Ectodermal cell (in vitro differentiated cells): Measurements from ENCODE around the gene MIEF2.

Experiments
- H3K27ac ChIP-seq: 2 replicates; pipeline ENCODE4 v1.7.0; 2013; ENCODE audit warnings: mild to moderate bottlenecking, low read depth, low read length; ENCODE audit not compliant: insufficient read depth, poor library complexity, severe bottlenecking
- H3K27me3 ChIP-seq: 2 replicates; pipeline ENCODE4 v1.7.0; 2013; ENCODE audit warnings: mild to moderate bottlenecking, low read length; ENCODE audit not compliant: insufficient read depth, control insufficient read depth, poor library complexity, severe bottlenecking
- H3K36me3 ChIP-seq: one replicate; pipeline ENCODE4 v1.7.0; 2013; ENCODE audit warnings: low read length; ENCODE audit not compliant: control insufficient read depth, insufficient read depth
- H3K4me1 ChIP-seq: one replicate; pipeline ENCODE4 v1.7.0; 2013; ENCODE audit warnings: low read length; ENCODE audit not compliant: control insufficient read depth, insufficient read depth
- H3K4me3 ChIP-seq: 2 replicates; pipeline ENCODE4 v1.7.0; 2013; ENCODE audit warnings: low read depth, low read length, control low read depth; ENCODE audit not compliant: insufficient read depth
- H3K9me3 ChIP-seq: 2 replicates; pipeline ENCODE4 v1.7.0; 2013; ENCODE audit warnings: mild to moderate bottlenecking, low read length, moderate library complexity; ENCODE audit not compliant: control insufficient read depth
- WGBS, 2 experiments: methylation state at CpG; one replicate each; pipeline ENCODE4 v1.1.7; 2013; ENCODE audit warnings: missing lambda C conversion rate in 2 of 2; 5-methylcytosine and 5-hydroxymethylcytosine counted together

The MIEF2 gene

GRCh38 chr17:18235743-18236256, 24.7 kb upstream of the MIEF2 start:
- Histone ChIP-seq H3K27ac (no peak overlapping the region), H3K4me3 (no peak overlapping the region), H3K9me3 (no peaks in the 10 kb centered on the region), H3K4me1 (peaks cover 18% of the 10 kb centered on the region), H3K27me3 (no peaks in the 10 kb centered on the region), H3K36me3 (peaks cover 64% of the 10 kb centered on the region)
- WGBS, 2 experiments = 92 to 94% methylated on average over 14 of the region's 14 CpGs

- no peaks in the 10 kb centered on the region for H3K27me3 ChIP-seq
- no peaks in the 10 kb centered on the region for H3K9me3 ChIP-seq
- peaks cover 69% of the 10 kb centered on the region for H3K36me3 ChIP-seq
- 95 to 96% methylated on average over 18 of the region's 18 CpGs for WGBS, 2 experiments
- H3K4me3 ChIP-seq = no peak overlapping the region
- no peak overlapping the region for H3K27ac ChIP-seq
- H3K4me1 ChIP-seq = peaks cover 12% of the 10 kb centered on the region
These were observed 24.0 kb upstream of the MIEF2 start for GRCh38 chr17:18236494-18236893.

GRCh38 chr17:18237461-18237860, 23.0 kb upstream of the MIEF2 start:
- H3K36me3 ChIP-seq = peaks cover 74% of the 10 kb centered on the region
- H3K4me1 ChIP-seq = peaks cover 3% of the 10 kb centered on the region
- no peak overlapping the region for H3K4me3 ChIP-seq
- 95% methylated on average over 20 of the region's 20 CpGs for WGBS, 2 experiments
- no peaks in the 10 kb centered on the region for H3K27me3 ChIP-seq
- no peak overlapping the region for H3K27ac ChIP-seq
- H3K9me3 ChIP-seq = no peaks in the 10 kb centered on the region

- Histone ChIP-seq H3K27ac (no peak overlapping the region), H3K27me3 (no peaks in the 10 kb centered on the region), H3K36me3 (peaks cover 68% of the 10 kb centered on the region), H3K4me3 (no peak overlapping the region), H3K4me1 (no peaks in the 10 kb centered on the region), H3K9me3 (no peaks in the 10 kb centered on the region)
- WGBS, 2 experiments = 94 to 96% methylated on average over 18 of the region's 18 CpGs
These were observed 22.2 kb upstream of the MIEF2 start for GRCh38 chr17:18238299-18238698.

- H3K9me3 ChIP-seq = no peaks in the 10 kb centered on the region
- no peaks in the 10 kb centered on the region for H3K4me1 ChIP-seq
- no peak overlapping the region for H3K27ac ChIP-seq
- no peaks in the 10 kb centered on the region for H3K27me3 ChIP-seq
- H3K36me3 ChIP-seq = peaks cover 60% of the 10 kb centered on the region
- H3K4me3 ChIP-seq = no peak overlapping the region
- 96 to 97% methylated on average over 19 of the region's 19 CpGs for whole genome bisulfite sequencing, 2 experiments
These were observed 20.0 kb upstream of the MIEF2 start for GRCh38 chr17:18240449-18240848.

- peaks cover 66% of the 10 kb centered on the region for H3K36me3 ChIP-seq
- WGBS, 2 experiments = 92% methylated on average over 28 of the region's 28 CpGs
These were observed 19.1 kb upstream of the MIEF2 start for GRCh38 chr17:18241229-18241871.

GRCh38 chr17:18245038-18245776, 15.3 kb upstream of the MIEF2 start:
- Histone ChIP-seq H3K27me3 (no peaks in the 10 kb centered on the region), H3K4me3 (no peak overlapping the region), H3K9me3 (no peaks in the 10 kb centered on the region), H3K4me1 (peaks cover 6% of the 10 kb centered on the region), H3K36me3 (peaks cover 45% of the 10 kb centered on the region), H3K27ac (no peak overlapping the region)
- 93 to 94% methylated on average over 21 of the region's 21 CpGs for WGBS, 2 experiments

More at GRCh38 chr17:18241229-18241871, 19.1 kb upstream of the MIEF2 start:
- Histone ChIP-seq H3K4me3 (no peak overlapping the region), H3K27ac (no peak overlapping the region), H3K9me3 (no peaks in the 10 kb centered on the region), H3K27me3 (no peaks in the 10 kb centered on the region), H3K4me1 (no peaks in the 10 kb centered on the region)

- Histone ChIP-seq H3K4me3 (no peak overlapping the region), H3K9me3 (no peaks in the 10 kb centered on the region), H3K27ac (no peak overlapping the region), H3K27me3 (no peaks in the 10 kb centered on the region), H3K4me1 (peaks cover 6% of the 10 kb centered on the region), H3K36me3 (peaks cover 40% of the 10 kb centered on the region)
- 93 to 95% methylated on average over 24 of the region's 24 CpGs for WGBS, 2 experiments
These were observed 14.2 kb upstream of the MIEF2 start for GRCh38 chr17:18246109-18246725.

- H3K4me3 ChIP-seq = no peak overlapping the region
- H3K27ac ChIP-seq = no peak overlapping the region
- no peaks in the 10 kb centered on the region for H3K9me3 ChIP-seq
- peaks cover 6% of the 10 kb centered on the region for H3K4me1 ChIP-seq
- no peaks in the 10 kb centered on the region for H3K27me3 ChIP-seq
- peaks cover 35% of the 10 kb centered on the region for H3K36me3 ChIP-seq
- 17 to 20% methylated on average over 39 to 45 of the region's 46 CpGs for WGBS, 2 experiments
These were observed 13.4 kb upstream of the MIEF2 start for GRCh38 chr17:18246880-18247612.
